HFF-Myc (cell line): ENCODE data around the gene NAPSA.
"Not testable (repeated sequence)": the region's sequence is repeated elsewhere in the genome, so short reads cannot be mapped to it uniquely, and the experiment has no call there.

ENCODE experiments used
- DNase-seq: peaks from one replicate; pipeline ENCODE4 v3.0.0-alpha.2; 2011; ENCODE audit warnings: low read depth; ENCODE audit errors: extremely low read depth
- H3K4me3 ChIP-seq: replicated peaks from 2 replicates; pipeline ENCODE4 v1.5.1; 2011; ENCODE audit warnings: low read depth, mild to moderate bottlenecking, control low read depth, low read length
- CTCF ChIP-seq: IDR thresholded peaks from 2 replicates; pipeline ENCODE4 v1.5.1; 2012; ENCODE audit warnings: mild to moderate bottlenecking, low read depth, low read length, control low read depth; ENCODE audit errors: missing control alignments

Gene NAPSA

GRCh38 chr19:50330365-50331078, 34.9 kb downstream of the NAPSA start:
- TF ChIP-seq CTCF: no peak
- no peak overlapping the region for H3K4me3 ChIP-seq
- no peak for DNase-seq

DNA sequence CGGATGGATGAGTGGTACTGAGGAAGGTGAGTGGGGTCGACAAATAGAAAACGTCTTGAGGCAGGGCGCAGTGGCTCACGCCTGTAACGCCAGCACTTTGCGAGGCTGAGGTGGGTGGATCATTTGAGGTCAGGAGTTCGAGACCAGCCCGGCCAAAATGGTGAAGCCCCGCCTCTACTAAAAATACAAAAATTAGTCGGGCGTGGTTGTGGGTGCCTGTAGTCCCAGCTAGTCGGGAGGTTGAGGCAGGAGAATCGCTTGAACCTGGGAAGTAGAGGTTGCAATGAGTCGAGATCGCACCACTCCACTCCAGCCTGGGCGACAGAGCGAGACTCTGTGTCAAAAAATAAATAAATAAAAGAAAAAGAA, 35.5 kb downstream of the NAPSA start:
- DNase-seq, H3K4me3 ChIP-seq: not testable (repeated sequence)

DNA sequence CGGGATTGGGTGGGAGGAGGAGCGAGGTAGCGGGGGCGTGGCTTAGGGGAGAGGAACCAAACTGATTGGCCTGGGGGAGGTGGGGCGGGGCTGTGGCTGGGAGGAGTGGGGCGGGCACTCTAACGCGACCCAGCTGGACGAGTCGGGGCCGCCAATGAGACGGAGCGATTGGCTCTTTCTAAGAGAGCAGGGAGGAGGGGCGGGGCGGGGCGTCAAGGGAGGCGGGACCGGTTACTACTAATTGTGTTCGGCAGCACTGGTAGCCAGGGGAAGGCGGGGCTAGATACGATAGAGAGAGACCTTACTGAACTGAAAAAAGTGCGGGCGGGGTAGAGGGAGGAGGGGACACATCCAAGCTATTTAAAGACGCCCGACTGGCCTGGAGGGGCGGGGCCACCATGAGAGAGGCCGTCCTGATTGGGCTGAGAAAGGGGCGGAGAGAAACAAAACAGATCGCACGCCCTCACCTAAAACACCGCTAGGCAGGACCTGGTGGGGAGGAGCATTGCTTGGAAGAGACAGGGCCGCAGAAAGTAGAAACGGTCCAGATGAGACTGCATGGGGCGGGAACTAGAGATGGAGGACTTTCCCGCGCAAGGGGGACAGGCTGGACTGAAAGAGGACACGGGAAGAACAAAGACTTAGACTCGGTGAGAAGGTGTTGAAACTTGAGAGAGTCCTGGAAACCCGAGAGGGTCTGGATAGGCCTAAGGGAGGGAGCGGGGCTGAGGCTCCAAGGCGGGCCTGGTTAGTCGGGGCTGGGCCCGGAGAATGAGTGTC, 36.1 kb downstream of the NAPSA start, which contains the start of gene KCNC3:
Gene KCNC3, minus strand, starts transcription at position 232 of the 780 bp plus-strand sequence. CDS start 295 bp downstream, outside the sequence.
- DNase-seq: peak; percentile 52
- no peak for TF ChIP-seq CTCF
- no peak within 1 kb of the TSS for H3K4me3 ChIP-seq

DNA sequence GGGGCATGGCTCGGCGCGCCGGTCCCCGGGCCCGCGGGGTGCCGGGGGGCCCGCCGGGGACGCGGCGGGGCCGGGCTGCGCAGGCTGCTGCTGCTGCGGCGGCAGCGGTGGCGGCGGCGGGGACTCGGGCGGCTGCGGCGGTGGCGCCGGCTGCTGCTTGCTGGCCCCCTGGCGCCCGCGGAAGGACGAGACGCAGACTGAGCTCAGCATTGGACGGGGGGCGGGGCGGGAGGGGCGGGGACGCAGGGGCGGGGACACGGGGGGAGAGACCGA, 36.6 kb downstream of the NAPSA start:
- no peak for TF ChIP-seq CTCF
- no peak for DNase-seq
- no peak overlapping the region for H3K4me3 ChIP-seq

- DNase-seq: no peak
- no peak for TF ChIP-seq CTCF
- no peak overlapping the region for H3K4me3 ChIP-seq
Observed at GRCh38 chr19:50328224-50328872, 37.1 kb downstream of the NAPSA start.

DNA sequence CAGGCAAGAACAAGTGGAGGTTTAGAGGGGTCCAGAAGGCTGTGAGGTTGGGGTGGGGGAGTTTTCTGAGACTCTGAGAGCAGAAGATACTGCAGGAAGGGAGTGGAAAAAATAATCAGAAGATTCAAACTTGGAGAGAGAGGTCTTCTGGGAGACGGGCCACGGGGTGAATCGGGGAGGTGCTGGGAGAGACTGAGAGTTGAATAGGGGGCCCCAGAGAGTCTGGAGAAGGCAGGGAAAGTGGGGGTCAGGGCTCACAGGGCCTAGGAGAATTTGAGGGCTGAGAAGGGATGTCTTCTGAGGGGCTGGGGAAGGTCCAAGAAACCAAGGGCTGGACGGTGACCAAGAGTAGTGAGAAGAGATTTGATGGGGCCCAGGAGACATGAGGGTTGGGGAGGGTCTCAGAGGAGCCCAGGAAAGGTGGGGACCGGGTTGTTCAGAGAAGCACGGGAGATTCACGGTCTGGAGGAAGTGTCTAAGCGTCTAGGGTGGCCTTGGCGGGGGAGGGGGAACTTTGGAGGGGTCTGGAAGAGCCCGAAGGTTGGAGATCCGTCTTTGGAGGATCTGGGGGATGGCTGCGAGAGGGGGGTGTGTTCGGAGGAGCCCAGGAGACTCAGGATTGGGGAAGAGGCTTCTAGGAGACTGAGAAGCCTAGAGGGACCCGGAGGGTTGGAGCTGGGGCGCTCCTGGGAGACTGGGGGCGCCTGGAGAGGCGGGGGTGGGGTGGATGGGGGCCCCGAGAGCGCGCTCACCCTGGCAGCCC, 37.8 kb downstream of the NAPSA start:
- H3K4me3 ChIP-seq: no peak overlapping the region
- TF ChIP-seq CTCF: no peak
- no peak for DNase-seq

GRCh38 chr19:50327013-50327412, 38.4 kb downstream of the NAPSA start:
- TF ChIP-seq CTCF: no peak
- no peak for DNase-seq
- H3K4me3 ChIP-seq: no peak overlapping the region
